HG03060 (cell line): Measurements from ENCODE around the gene CIB2.

Source experiments
- ATAC-seq: cut with Tn5 transposase; IDR thresholded peaks from one replicate; pipeline ENCODE4 v1.9.1; 2021; ENCODE audit warnings: low read depth, moderate number of reproducible peaks; ENCODE audit not compliant: unreplicated experiment

The CIB2 gene

DNA sequence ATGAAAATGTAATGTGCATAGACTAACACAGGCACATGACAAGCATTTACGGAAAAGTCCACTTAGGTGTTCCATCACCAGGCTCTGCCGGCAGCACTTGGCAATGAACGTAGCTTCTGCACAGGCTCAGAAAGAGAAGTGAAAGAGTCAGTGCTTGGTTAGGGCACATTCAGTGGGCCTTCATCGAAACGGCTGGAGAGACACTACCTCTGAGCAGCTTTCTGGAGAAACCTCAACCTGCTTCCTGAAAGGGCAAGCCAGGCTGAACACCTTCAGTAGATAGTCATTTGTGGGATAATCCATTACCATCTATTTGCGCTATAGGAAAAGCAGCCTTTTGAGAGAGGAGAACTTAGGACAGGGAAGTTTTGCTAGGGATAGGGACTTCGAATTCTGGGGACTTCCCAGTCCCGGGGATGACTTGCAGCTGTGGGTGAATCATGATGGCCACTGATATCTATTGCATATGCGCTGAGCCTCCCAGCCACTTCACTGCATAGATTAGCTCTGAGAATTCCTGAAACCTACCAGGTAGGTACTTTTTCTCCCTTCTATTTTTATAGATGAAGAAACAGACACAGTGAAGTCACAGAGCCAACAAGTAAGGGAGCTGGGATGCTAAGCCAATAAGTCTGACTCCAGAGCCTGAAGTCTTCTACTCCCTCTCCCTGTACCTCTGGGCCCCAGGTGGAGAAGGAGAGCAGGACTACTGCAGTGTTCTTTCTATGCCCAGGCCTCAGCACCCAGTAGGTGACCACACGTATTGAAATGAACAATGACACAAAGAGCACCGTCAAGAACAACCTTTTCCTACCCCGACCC lies 43.1 kb downstream of the CIB2 start:
- ATAC-seq = no peak

DNA sequence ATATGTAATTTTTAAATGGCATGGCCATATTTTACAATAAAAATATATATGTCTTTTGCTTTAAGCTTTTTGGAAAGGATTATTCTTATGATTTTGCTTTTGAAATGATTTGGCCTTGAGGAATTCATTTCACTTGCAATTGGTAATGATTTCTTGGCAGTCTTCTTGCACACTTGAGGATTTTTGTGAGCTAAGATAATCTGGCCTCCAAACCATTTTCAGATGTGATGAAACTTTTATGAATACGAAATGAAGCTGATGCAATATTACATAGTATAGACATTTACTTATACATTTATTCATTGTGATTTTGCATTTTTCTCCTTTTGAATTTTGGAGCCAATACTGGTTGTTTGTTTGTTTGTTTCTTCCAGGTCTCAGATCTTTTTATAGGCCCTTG lies 45.3 kb downstream of the CIB2 start:
- ATAC-seq = no peak

DNA sequence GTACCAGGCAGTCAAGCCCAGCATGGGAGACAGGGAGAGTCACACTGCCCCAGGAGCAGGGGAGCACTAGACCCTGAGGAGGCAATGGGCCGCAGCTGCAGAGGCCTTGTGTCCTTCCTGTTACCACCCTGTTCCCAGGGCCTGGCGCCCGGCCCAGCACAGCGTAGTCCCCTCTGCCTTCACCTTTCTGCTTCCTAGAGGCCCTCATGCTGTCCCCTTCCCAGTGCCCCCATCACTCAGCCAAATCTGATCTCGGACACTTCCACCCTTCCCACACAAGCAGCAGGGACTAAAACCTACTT lies 46.8 kb downstream of the CIB2 start:
- no peak for ATAC-seq

DNA sequence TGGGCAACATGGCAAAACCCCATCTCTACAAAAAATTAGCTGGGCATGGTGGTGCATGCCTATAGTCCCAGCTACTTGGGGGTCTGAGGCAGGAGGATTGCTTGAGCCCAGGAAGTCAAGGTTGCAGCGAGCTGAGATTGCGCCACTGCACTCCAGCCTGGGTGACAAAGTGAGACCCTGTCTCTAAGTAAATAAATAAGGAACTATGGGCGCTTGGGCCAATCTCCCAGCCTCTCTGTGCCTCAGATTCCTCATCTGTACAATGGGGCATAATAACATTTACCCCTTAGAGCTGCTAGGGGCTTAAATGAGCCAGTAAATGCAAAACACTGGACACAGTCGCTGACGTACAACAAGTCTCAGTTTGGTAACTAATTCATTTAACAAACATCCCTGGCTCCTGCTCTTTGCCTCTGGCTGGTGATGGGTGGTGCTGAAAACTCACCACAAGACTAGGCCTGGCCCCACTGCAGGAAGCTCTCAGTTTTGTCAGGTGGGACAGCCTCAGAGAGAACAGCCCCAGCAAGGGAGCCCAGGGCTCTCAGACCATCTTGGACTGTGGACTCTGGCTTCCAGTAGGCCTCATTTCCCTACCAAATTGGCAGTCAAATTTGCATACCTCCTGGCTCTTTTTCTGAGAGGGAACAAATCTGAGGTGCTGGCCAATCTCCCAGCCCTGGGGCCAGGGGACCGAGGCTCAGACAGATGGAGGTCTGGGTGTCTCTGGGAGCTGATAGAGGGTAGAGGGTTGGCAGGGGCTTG lies 47.4 kb downstream of the CIB2 start:
- no peak for ATAC-seq

DNA sequence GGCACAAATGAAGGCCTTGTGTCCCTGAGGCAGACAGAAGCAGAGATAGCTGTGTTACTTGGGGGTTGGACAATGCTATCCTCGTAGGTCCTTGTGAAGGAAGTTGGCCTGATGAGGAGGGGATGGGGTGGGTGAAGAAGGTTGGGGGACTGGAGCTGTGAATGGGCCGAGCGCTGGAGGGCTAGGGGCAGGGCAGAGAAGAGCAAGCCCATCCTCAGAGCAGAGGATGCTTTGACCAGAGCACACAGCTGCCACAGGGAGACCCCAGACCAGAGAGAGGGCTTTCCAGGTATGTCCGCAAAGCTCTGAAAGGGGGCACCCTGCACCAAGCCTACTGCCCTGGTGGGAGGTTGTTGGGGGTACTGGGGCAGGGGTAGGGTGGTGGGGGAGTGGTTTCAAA lies 48.1 kb downstream of the CIB2 start:
- ATAC-seq = no peak

DNA sequence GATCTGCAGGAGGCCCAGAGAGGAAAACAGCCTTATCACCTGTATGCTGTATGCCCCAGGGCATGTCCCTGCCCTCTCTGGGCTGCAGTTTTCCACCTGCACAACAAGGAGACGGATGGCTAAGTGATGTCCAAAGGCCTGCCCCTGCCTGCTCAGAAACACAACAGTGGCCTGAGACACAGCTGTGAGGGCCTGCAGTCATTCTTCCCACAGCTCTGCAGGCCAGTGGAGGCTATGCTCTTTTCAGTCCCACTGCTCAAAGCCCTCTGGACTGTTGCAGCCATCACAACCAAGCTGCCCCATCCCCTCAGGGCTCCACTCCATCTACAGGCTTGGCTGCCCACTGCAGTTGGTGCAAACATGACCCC lies 48.5 kb downstream of the CIB2 start:
- no peak for ATAC-seq

DNA sequence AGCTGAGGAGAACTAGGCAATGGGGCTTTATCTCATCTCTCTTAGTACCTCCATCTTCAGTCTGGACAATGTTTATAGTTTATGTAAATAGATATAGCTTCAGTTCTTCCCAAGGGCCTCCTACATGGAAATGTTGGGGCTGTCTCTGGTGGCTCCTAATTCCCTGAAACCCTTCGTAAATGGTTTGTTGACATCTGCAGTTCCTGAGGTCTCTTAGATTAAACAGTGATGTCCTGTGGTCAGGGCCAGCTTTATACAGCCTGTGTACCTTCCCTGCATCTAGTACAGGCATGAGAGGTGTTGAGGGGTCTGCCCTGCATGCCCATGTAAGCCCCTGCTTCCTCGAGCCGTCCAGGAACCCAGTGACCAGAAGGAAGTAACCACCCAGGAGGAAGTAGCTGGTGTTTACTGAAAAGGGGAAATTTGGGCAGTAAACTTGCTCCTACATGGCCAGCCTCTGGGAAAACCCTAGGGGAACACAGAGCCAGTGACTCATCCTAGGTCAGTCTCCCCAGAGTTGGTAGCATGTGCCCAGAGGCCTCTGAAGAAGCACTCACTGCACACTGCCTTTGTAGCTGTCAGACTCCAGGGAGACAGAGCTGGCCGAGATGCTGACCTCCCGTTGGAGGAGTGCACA lies 49.0 kb downstream of the CIB2 start:
- ATAC-seq = no peak

DNA sequence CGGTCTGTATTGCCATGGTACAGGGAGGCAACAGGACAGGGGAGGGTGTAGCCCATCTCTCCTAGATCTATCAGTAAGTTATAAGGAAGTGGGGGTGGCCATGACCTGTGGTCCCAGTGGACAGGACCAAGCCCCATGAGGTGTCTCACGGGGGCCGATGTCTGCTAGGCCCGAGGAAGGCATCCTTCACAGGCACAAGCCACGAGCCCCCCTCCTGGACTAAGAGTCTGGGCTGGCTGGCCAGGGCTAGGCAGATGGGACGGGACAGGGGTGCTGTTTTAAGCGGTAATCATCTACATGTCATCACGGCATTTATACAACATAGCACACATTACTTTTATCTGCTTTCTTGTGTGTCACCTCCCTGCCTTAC lies 51.2 kb downstream of the CIB2 start:
- ATAC-seq = no peak

DNA sequence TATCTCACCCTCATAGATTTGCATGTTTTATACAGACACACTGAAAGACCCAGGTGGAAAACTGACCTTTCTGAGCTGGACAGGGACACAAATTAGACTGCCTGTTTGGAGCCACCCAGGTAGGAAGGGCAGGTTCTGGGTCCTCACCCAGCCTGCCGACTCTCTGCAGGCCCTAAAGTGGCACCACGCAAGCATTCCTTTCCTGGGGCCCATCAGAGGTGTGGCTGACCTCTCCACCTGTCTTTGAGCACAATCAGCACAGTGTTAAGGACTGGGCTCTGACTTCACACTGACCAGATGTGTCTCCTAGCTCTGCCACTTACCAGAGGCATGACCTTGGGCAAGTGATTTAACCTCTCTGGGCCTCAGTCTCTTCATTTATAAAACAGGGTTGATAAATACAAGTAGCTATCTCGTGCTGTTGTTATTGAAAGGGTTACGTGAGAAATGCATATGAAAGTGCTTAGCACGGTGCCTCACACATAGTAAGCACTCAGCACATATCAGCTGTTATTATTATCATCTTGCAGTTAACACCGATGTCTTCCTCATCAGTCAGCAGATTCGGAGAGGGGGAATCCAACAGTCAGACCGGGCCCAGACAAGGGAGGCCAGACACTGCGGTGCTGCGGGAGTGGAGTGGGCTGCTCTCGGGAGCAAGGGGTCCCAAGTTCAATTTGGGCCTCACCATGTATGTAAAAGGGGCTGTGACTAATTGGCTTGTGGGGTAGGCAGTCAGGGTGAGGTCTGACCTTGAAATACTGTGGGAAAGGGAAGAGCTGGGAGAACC lies 51.8 kb downstream of the CIB2 start:
- ATAC-seq = no peak

DNA sequence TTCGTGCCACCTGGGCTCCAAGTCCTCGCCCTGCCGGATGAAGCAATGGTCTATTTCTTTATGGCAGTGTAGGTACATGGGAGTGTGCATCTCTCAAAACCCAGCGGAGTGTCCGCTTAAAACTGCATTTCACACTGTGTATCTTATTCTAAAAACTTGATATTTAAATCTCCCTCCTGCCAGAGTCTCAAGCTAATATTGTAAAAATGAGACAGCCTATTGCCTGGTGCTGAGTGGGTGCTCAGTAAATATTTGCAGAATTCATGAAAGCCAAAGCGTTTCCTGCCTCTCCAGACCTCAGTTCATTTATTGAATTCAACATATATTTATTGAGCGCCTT lies 53.4 kb downstream of the CIB2 start:
- ATAC-seq = no peak

DNA sequence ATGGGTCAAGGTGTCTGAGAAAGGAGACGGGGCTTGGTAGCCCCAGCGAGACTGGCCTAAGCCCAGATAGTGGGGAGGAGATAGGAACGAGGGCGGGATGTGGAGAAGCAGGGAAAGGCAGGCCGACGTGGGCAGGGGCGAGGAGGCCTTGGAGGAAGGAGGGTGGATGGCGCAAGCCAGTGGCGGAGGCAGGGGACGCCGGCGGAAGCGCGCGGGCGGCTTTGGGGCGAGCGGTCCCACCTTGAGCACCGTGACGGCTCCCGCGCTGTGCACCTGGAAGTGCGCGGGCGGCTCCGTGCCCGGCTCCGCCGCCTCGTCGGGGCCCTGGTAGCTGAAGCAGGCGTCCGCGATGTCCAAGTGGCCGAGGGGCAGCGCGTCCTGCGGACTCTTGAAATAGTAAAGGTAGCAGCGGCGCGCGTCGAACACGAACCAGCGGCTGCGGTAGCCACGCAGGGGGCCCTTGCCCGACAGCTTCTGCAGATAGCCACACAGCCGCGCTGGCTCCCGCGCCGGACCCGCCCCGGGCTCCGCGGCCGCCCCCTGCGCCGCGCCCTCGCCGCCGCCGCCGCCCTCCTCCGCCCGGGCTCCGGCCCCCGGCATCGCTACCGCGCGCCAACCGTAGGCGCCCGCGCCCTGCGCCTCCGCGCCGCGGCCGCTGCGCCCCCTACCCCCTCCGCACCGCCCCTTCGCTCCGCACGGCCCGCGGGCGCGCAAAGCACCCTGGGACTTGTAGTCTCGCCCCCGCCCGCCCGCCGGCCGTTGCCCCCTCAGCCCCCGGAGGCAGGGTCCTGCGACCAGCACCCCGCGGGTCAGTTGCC lies 54.0 kb downstream of the CIB2 start, which contains the start of gene TBC1D2B:
Gene TBC1D2B, minus strand, starts transcription at position 659 of the 818 bp plus-strand sequence. Its CDS starts 59 bp downstream, at position 600.
- no peak for ATAC-seq

DNA sequence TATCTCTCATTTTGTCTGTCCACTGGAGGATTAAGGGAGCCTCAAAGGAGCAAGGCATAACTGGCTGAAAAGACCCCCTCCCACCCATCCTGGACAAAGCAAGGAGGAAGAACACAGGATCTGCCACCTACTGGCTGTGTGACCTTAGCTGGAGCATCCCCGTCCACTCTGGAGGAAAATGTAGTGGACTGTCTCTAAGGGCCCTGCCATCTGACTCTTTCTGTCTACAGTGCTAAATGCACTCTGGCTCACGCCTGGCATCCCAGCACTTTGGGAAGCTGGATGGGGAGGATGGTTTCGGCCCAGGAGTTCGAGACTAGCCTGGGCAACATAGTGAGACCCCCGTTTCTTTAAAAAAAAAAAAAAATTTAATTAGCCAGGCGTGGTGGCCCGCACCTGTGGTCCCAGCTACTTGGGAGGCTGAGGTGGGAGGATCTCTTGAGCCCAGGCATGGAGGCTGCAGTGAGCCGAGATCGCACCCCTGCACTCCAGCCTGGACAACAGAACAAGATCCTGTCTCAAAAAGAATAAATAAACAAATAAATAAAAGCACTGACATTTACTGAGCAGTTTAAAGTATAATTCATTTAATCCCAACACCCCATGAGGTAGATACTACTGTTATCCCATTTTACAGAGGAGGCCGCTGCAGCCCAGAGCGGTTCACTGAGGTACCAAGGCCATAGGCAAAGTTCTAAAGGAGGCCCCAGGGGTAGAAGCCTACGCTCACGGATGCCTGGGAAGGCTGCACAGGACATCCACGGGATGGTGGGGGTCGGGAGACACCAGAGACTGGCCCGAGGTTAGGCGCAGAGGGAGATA lies 54.8 kb downstream of the CIB2 start:
- no peak for ATAC-seq

DNA sequence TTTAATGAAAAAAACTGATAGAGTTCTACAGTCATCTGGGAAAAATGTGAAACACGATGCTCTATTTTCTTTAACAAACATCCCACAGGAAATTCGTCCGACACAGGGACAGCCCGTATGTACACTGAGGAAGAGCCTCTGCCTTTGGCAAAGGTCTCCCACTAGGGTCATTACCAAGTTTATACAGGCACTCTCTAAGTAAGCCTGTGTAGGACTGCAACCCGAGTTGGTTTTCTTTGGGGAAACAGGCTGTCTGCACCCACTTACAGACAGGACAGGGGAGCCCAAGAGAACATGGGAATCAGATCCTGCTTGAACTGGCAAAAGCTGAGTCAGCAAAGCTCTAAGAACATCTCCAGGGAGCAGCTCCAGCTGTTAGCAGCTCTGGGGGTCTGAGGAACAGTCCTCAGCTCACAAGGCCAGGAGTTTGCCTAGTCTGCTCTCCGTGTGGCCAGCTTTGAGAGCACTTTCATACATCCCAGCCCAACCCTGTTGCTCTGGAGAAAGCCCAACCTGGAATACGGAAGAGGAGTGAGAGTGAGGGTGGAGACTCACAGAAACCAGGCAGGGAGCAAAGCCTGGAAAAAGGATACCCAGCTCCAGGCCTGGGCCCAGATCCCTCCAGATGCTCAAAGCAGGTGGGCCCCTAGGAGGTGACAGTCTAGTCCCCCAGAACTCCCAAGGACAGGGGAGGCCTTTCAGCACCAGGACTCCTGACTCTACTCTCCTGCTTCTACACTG lies 55.6 kb downstream of the CIB2 start:
- no peak for ATAC-seq

DNA sequence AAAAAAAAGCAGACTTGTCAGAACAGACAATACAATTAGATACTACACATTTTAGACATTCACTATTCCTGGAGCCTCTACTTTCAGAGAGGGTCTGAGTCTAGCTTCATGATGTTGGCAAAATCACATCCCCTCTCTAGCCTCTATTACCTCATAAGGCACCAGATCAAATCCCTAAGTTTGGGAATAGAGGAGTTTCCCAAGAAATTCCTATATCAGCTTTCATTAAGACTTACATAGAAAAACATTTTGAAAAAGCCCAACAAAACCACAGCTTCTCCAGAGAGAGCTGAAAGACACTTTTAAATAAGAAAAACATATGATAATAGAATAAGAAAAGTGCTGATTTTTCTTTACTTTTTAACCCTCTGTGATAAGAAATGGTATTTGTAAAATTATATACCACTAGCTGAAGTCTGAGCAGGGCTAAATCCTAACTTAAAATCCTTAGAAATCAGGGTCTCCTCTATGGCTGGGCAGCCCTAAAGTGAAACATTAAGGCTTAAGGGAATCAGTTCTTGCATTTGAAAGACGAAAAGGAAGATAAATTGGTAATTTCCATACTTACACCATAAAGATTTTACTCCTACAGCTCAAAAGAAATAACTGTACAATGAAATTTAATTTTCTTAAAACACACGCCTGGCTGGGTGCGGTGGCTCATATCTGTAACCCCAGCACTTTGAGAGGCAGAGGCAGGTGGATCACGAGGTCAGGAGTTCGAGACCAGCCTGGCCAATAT lies 58.0 kb downstream of the CIB2 start:
- ATAC-seq = no peak

DNA sequence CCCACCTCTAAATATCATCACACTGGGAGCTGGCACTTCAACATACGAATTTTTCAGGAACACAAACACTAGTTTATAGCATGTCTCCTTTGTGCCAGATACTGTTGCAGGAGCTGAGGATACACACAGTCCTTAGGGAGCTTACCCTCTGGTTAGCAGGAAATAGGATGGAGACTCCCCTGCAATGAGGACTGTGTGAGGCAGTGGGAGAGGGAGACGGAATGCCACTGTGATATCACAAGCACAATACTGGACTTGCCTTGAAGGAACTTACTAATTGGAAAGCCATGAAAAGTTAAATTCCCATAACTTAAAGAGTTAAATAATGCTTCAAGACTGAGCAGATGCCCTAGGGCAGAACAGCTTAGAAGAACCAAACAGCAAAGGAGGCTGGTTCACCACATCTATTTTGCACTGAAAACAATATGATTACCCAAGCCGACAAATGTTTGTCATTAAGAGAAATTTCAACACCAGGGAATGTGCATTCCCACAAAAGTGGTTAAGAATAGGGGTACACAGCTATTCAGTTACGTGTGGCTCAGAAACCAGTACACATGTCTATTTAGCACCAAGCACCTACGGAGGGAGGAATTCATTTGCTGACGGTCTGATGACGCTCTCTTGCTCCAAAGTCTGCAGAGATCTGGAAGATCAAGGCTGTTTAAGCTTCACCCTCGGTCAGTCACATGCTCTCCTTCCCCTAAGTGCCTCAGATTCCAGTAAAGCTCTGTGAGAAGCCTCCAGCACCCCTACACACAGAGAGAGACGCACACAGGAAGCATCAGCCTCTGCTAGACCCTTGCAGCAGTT lies 59.0 kb downstream of the CIB2 start:
- ATAC-seq = no peak

DNA sequence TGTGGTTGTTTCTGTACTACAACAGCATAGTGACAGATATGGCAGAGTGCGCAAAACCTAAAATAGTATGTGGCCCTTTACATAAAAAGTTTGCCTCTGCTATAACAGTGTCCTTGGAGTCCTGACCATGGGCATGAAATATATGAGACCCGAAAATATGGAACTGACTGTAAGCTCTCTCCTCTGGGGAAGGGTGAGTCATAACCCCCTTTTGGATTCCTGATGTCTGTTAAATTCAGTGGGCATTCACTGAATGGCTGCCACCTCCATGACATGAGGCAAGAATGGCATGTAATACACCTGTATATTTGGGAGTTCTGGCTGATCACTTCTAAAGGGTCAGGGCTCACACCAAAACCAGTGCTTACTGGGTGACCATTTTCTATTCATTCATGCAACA lies 59.9 kb downstream of the CIB2 start:
- ATAC-seq = no peak

DNA sequence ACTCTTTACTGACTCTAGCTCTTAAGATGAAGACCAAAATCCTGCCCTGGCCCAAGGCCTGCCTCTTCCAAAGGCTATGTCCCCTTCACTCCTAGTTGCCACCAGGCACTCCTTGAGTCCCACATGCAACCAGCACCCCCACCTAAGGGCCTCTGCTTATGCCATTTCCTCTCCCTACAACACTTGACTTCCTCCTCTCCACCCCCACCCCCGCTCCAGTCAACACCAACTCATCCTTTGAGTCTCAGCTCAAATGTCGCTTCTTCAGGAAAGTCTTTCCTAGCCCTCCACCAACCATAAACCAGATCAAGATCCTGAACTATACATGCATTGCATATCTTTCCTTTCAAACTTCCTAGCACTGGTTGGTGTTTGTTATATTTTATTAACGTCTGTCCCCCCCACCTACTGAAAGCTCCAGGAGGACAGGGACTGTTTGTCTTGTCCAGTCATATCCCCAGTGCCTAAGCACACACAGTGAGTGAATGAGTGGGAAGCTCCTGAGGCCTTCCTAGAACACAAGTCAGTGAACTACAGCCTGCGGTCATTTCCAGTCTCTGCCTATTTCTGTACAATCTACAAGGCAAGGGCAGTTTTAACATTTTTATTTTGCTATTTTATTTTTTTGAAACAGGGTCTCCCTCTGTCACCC lies 61.1 kb downstream of the CIB2 start:
- no peak for ATAC-seq
